H1 (cell line): ENCODE results near the gene CLN5. TPM values are rescaled to one million over a fixed set of nuclear protein-coding genes. Genes with fewer than 3 reads are reported as not detected.
A peak's percentile ranks its signal among the peaks of the same experiment; 100 is the strongest.

Source experiments
- CTCF ChIA-PET: fragments of 300-600 bp; sonication (Branson Sonifier 250); formaldehyde crosslinking; loops from one replicate; lab custom pipeline; 2021; ENCODE audit not compliant: partially characterized antibody; lab: Charles Lee
- POLR2A ChIA-PET: fragments of 300-600 bp; sonication (Branson Sonifier 250); formaldehyde crosslinking; loops from one replicate; lab custom pipeline; 2021; ENCODE audit warnings: inconsistent platforms; ENCODE audit not compliant: partially characterized antibody; lab: Charles Lee
- DNase-seq, 2 experiments: peaks; one replicate each; pipeline versions ENCODE4 v3.0.0 to v3.0.0-alpha.2; 2010 to 2022; ENCODE audit warnings: low spot score in 2 of 2, low read depth in 1 of 2, mixed read lengths in 1 of 2
- FAIRE-seq: peaks from 2 replicates; lab custom pipeline; 2011; peaks lifted over from hg19 to GRCh38; lab: Jason Lieb, UNC
- H2AFZ ChIP-seq: 2 replicates; pipeline ENCODE4 v1.8.1; 2012; ENCODE audit warnings: low read length, inconsistent platforms
- H2AK5ac ChIP-seq: 2 replicates; pipeline ENCODE4 v1.6.1; 2013; ENCODE audit warnings: low read depth, low read length
- H2BK120ac ChIP-seq: replicated peaks from 2 replicates; pipeline ENCODE3; 2013; ENCODE audit warnings: low read depth, low read length, inconsistent platforms
- H2BK12ac ChIP-seq: 2 replicates; pipeline ENCODE4 v1.6.1; 2013; ENCODE audit warnings: low read depth, low read length
- H2BK15ac ChIP-seq: 2 replicates; pipeline ENCODE4 v1.6.1; 2013; ENCODE audit warnings: low read length
- H2BK20ac ChIP-seq: 2 replicates; pipeline ENCODE4 v1.6.1; 2013; ENCODE audit warnings: low read length
- H2BK5ac ChIP-seq: 2 replicates; pipeline ENCODE4 v1.6.1; 2013; ENCODE audit warnings: low read depth, low read length
- H3K14ac ChIP-seq: 2 replicates; pipeline ENCODE4 v1.6.1; 2013; ENCODE audit warnings: inconsistent platforms; ENCODE audit not compliant: insufficient read length
- H3K18ac ChIP-seq: 2 replicates; pipeline ENCODE4 v1.6.1; 2013; ENCODE audit warnings: low read length; ENCODE audit errors: extremely low read depth
- H3K23ac ChIP-seq: 2 replicates; pipeline ENCODE4 v1.6.1; 2013; ENCODE audit warnings: inconsistent platforms; ENCODE audit not compliant: insufficient read length
- H3K23me2 ChIP-seq: 2 replicates; pipeline ENCODE4 v1.6.1; 2013; ENCODE audit warnings: low read depth, low read length
- H3K27ac ChIP-seq: 2 replicates; pipeline ENCODE4 v1.6.1; 2011; ENCODE audit warnings: low read depth, low read length, inconsistent platforms
- H3K27me3 ChIP-seq, 4 experiments: replicated peaks in 1 of 4; 1 replicate in 1 of 4; 2 replicates in 3 of 4; pipeline versions ENCODE4 v1.6.1 to v1.8.1; 2011 to 2013; ENCODE audit warnings: low read length in 3 of 4, mild to moderate bottlenecking in 3 of 4, inconsistent platforms in 2 of 4, mixed read lengths in 2 of 4, moderate library complexity in 1 of 4; ENCODE audit not compliant: control insufficient read depth in 3 of 4, insufficient read depth in 3 of 4; ENCODE audit errors: extremely low read depth in 1 of 4
- H3K36me3 ChIP-seq, 4 experiments: 2 replicates each; pipeline versions ENCODE4 v1.6.1 to v1.8.1; 2011 to 2013; ENCODE audit warnings: mild to moderate bottlenecking in 4 of 4, low read length in 3 of 4, moderate library complexity in 2 of 4, control low read depth in 1 of 4, inconsistent platforms in 1 of 4; ENCODE audit not compliant: insufficient read depth in 4 of 4, control insufficient read depth in 2 of 4
- H3K4ac ChIP-seq: replicated peaks from 2 replicates; pipeline ENCODE3; 2013; ENCODE audit warnings: low read length, low read depth, mixed read lengths, inconsistent platforms; ENCODE audit not compliant: insufficient read length
- H3K4me1 ChIP-seq, 4 experiments: replicated peaks in 1 of 4; 1 replicate in 1 of 4; 2 replicates in 3 of 4; pipeline versions ENCODE4 v1.6.1 to v1.8.1; 2011 to 2013; ENCODE audit warnings: low read length in 3 of 4, inconsistent platforms in 2 of 4, mixed read lengths in 1 of 4; ENCODE audit not compliant: insufficient read depth in 4 of 4, control insufficient read depth in 3 of 4
- H3K4me2 ChIP-seq, 2 experiments: 2 replicates each; pipeline versions ENCODE4 v1.6.1 to v1.8.1; 2011 to 2013; ENCODE audit warnings: low read depth in 2 of 2, low read length in 2 of 2, control low read depth in 1 of 2, inconsistent platforms in 1 of 2, mild to moderate bottlenecking in 1 of 2; ENCODE audit not compliant: insufficient read depth in 1 of 2
- H3K4me3 ChIP-seq, 4 experiments: fragments of 200-600, 300-600 bp in 1 of 4; sonication (generic), shearing (Covaris generic), sonication (Bioruptor Twin) in 1 of 4; 2 replicates each; pipeline versions ENCODE4 v1.5.1 to v1.8.1; 2011 to 2016; ENCODE audit warnings: low read length in 4 of 4, low read depth in 3 of 4, control low read depth in 2 of 4, inconsistent platforms in 2 of 4, mild to moderate bottlenecking in 2 of 4, mixed read lengths in 1 of 4, moderate library complexity in 1 of 4; ENCODE audit not compliant: insufficient read depth in 2 of 4; ENCODE audit errors: extremely low read depth in 1 of 4
- H3K56ac ChIP-seq: replicated peaks from 2 replicates; pipeline ENCODE3; 2013; ENCODE audit warnings: low read depth, mild to moderate bottlenecking, mixed read lengths, low read length, inconsistent platforms; ENCODE audit not compliant: insufficient read length
- H3K79me1 ChIP-seq: 2 replicates; pipeline ENCODE4 v1.6.1; 2013; ENCODE audit warnings: low read depth, low read length, control low read depth
- H3K79me2 ChIP-seq, 2 experiments: 2 replicates each; pipeline versions ENCODE4 v1.6.1 to v1.8.1; 2012 to 2013; ENCODE audit warnings: low read length in 2 of 2, mild to moderate bottlenecking in 2 of 2, inconsistent platforms in 1 of 2; ENCODE audit not compliant: insufficient read depth in 2 of 2, control insufficient read depth in 1 of 2
- H3K9ac ChIP-seq, 4 experiments: replicated peaks in 1 of 4; 1 replicate in 1 of 4; 2 replicates in 3 of 4; pipeline versions ENCODE4 v1.6.1 to v1.8.1; 2011 to 2013; ENCODE audit warnings: low read depth in 3 of 4, low read length in 3 of 4, control low read depth in 2 of 4, mild to moderate bottlenecking in 2 of 4, moderate library complexity in 2 of 4, inconsistent platforms in 1 of 4; ENCODE audit errors: extremely low read depth in 1 of 4
- H3K9me3 ChIP-seq, 2 experiments: 2 replicates each; pipeline versions ENCODE4 v1.6.1 to v1.8.1; 2012 to 2013; ENCODE audit warnings: mild to moderate bottlenecking in 2 of 2, moderate library complexity in 2 of 2, control low read depth in 1 of 2, inconsistent platforms in 1 of 2, low read depth in 1 of 2, low read length in 1 of 2, mixed read lengths in 1 of 2; ENCODE audit not compliant: insufficient read depth in 2 of 2
- H4K20me1 ChIP-seq, 2 experiments: replicated peaks in 1 of 2; 2 replicates each; pipeline versions ENCODE3 to v1.8.1; 2011 to 2013; ENCODE audit warnings: inconsistent platforms in 2 of 2, low read length in 2 of 2, mild to moderate bottlenecking in 1 of 2; ENCODE audit not compliant: insufficient read depth in 2 of 2, control insufficient read depth in 1 of 2
- H4K5ac ChIP-seq: 2 replicates; pipeline ENCODE4 v1.6.1; 2013; ENCODE audit warnings: low read length, low read depth, mixed read lengths, inconsistent platforms; ENCODE audit not compliant: insufficient read length
- H4K8ac ChIP-seq: 2 replicates; pipeline ENCODE4 v1.8.0; 2013; ENCODE audit warnings: mild to moderate bottlenecking, moderate library complexity, low read length, inconsistent platforms; ENCODE audit not compliant: insufficient read depth; ENCODE audit errors: extremely low read depth
- H4K91ac ChIP-seq: replicated peaks from 2 replicates; pipeline ENCODE3; 2013; ENCODE audit warnings: low read length, mixed read lengths, inconsistent platforms; ENCODE audit not compliant: insufficient read length
- CHD1 ChIP-seq: IDR thresholded peaks from 2 replicates; pipeline ENCODE4 v1.6.1; 2012; ENCODE audit warnings: low read depth, low read length, improper control_type of control experiment
- CREB1 ChIP-seq: IDR thresholded peaks from 2 replicates; pipeline ENCODE4 v1.6.1; 2012; ENCODE audit warnings: inconsistent platforms
- CTBP2 ChIP-seq: IDR thresholded peaks from 2 replicates; pipeline ENCODE4 v1.7.0; 2011; ENCODE audit warnings: borderline replicate concordance, mild to moderate bottlenecking, moderate library complexity, mixed read lengths, low read length; ENCODE audit not compliant: insufficient read depth, insufficient read length
- HDAC2 ChIP-seq, 2 experiments: fragments of 300-600 bp in 1 of 2; sonication (generic) in 1 of 2; IDR thresholded peaks; 2 replicates each; pipeline ENCODE4 v1.6.1; 2011 to 2012; ENCODE audit warnings: low read depth in 2 of 2, low read length in 2 of 2, mild to moderate bottlenecking in 2 of 2, moderate library complexity in 2 of 2, borderline replicate concordance in 1 of 2, inconsistent platforms in 1 of 2
- MAFK ChIP-seq: IDR thresholded peaks from 2 replicates; pipeline ENCODE4 v1.6.1; 2012; ENCODE audit warnings: low read depth, mild to moderate bottlenecking, improper control_type of control experiment, low read length
- POU5F1 ChIP-seq: IDR thresholded peaks from 2 replicates; pipeline ENCODE4 v1.6.1; 2011; ENCODE audit warnings: low read depth, mild to moderate bottlenecking, low read length, moderate library complexity
- RBBP5 ChIP-seq: IDR thresholded peaks from 2 replicates; pipeline ENCODE4 v1.7.1; 2012; ENCODE audit warnings: low read depth, mild to moderate bottlenecking, inconsistent platforms, low read length, moderate library complexity, borderline replicate concordance
- RNF2 ChIP-seq: fragments of 200-900, 300-1000 bp; sonication (generic); IDR thresholded peaks from 2 replicates; pipeline ENCODE4 v1.7.1; 2016; ENCODE audit warnings: borderline replicate concordance, low read depth, mild to moderate bottlenecking, antibody characterized with exemption, low read length; ENCODE audit not compliant: poor library complexity, severe bottlenecking; ENCODE audit errors: missing control alignments
- SAP30 ChIP-seq: fragments of 300-600 bp; sonication (generic); IDR thresholded peaks from 2 replicates; pipeline ENCODE4 v1.7.1; 2012; ENCODE audit warnings: low read length, moderate library complexity, mild to moderate bottlenecking, inconsistent platforms; ENCODE audit not compliant: insufficient read depth, insufficient replicate concordance
- TCF12 ChIP-seq: IDR thresholded peaks from 2 replicates; pipeline ENCODE4 v1.6.1; 2011; ENCODE audit warnings: low read depth, mild to moderate bottlenecking, low read length
- ZNF274 ChIP-seq: IDR thresholded peaks from 2 replicates; pipeline ENCODE4 v1.7.0; 2012; ENCODE audit warnings: low read length, borderline replicate concordance; ENCODE audit errors: extremely low read depth
- WGBS, 2 experiments: shearing (Covaris generic) in 1 of 2; methylation state at CpG; one replicate each; pipeline versions ENCODE4 v1.1.6 to v1.1.7; 2013 to 2015; ENCODE audit warnings: low lambda C conversion rate in 2 of 2, mixed read lengths in 2 of 2, inconsistent platforms in 1 of 2, low coverage in 1 of 2, missing lambda C conversion rate in 1 of 2; ENCODE audit not compliant: insufficient replicate concordance in 2 of 2, insufficient coverage in 1 of 2, insufficient read length in 1 of 2; ENCODE audit errors: extremely low coverage in 1 of 2, missing lambda C conversion rate in 1 of 2; 5-methylcytosine and 5-hydroxymethylcytosine counted together
- polyA plus RNA-seq, 7 experiments: library from polyadenylated mRNA; depleted of rRNA in 3 of 7; stranded (reverse) in 5 of 7; unstranded in 2 of 7; fragments of >200 nt in 5 of 7; fragments of 200-250 nt in 2 of 7; gene quantifications; 1 replicate in 5 of 7; 2 replicates in 1 of 7; 4 replicates in 1 of 7; pipeline versions ENCODE4 v1.2.1 to v1.2.3, GENCODE V29; 2011 to 2013; ENCODE audit warnings: missing spikeins in 2 of 7, mixed read lengths in 2 of 7
- total RNA-seq: library from RNA; stranded (reverse); fragmentation: NEBNext Ultra II Directional; extraction: Animal tissue kit (Norgen Biotek cat#: 25700); gene quantifications from 2 replicates; pipeline ENCODE4 v1.2.1, GENCODE V29; 2021

CLN5 gene
- total and polyA plus RNA-seq, 2 of the 8 experiments (the other 6 are each of a cell fraction or from before 2014, with no cell fraction given), result 5.3 to 10.1 TPM

GRCh38 chr13:76992548-76993001, 694 bp downstream of the CLN5 start:
- no peak for TF ChIP-seq RBBP5
- no peak for TF ChIP-seq ZNF274
- TF ChIP-seq RNF2, result no peak
- TF ChIP-seq HDAC2 (IDR thresholded peaks at IDR 0.05; ENCODE audit: borderline replicate concordance in 1 of 2, low read depth in 2 of 2, low read length in 2 of 2), result peak in 1 of 2 experiments; percentile 16; a peak in 1 of 4 replicates
- TF ChIP-seq POU5F1, result no peak
- TF ChIP-seq CTBP2, result no peak
- TF ChIP-seq MAFK, result no peak
- TF ChIP-seq CHD1, result no peak
- TF ChIP-seq TCF12, result no peak
- TF ChIP-seq CREB1, result no peak
- peak; percentile 73 for TF ChIP-seq SAP30

More at GRCh38 chr13:76992548-76993001, 694 bp downstream of the CLN5 start:
- Histone ChIP-seq H3K27me3 (no peaks in the 10 kb centered on the region; a peak in 1 of 7 replicates), H3K9me3 (no peaks in the 10 kb centered on the region), H2BK120ac (no peak overlapping the region), H3K4ac (no peak overlapping the region), H3K27ac (peak overlapping the region; percentile 55; the same call in 1 of the 2 replicates), H4K8ac (peak overlapping the region; percentile 66; the same call in 1 of the 2 replicates), H3K23ac (no peak overlapping the region), H2BK20ac (no peak overlapping the region), H3K79me1 (no peaks in the 10 kb centered on the region), H2BK15ac (no peak overlapping the region), H3K4me1 (peaks cover 0 to 8% (median 4%) of the 10 kb centered on the region in 4 experiments; a peak in 4 of 7 replicates), H4K91ac (peak overlapping the region; percentile 12), H3K79me2 (peaks cover 0 to 3% of the 10 kb centered on the region in 2 experiments; a peak in 1 of 4 replicates), H2AK5ac (no peak overlapping the region), H2BK5ac (no peak overlapping the region; the same call in 1 of the 2 replicates), H3K4me3 (peak overlapping the region; percentile 66 to 87 (median 82)), H4K20me1 (no peaks in the 10 kb centered on the region), H3K18ac (peak overlapping the region; percentile 62), H3K9ac (peak overlapping the region; percentile 75 to 90 (median 86)), H2AFZ (peak overlapping the region; percentile 23), H3K4me2 (peak overlapping the region; percentile 85 to 89), H3K23me2 (peaks cover 8% of the 10 kb centered on the region), H2BK12ac (no peak overlapping the region), H3K56ac (no peak overlapping the region), H3K14ac (no peak overlapping the region), H3K36me3 (peaks cover 0 to 3% (median 0%) of the 10 kb centered on the region in 4 experiments; a peak in 1 of 8 replicates), H4K5ac (peak overlapping the region; percentile 34)
- no peak for DNase-seq
- CTCF ChIA-PET, result interaction anchor here (0.9 to 3.9 kb wide), 7 partner anchors 10 to 441 kb away, joined by 3 to 26 read pairs (median 3); no protein-coding TSS in a partner anchor
- POLR2A ChIA-PET, result interaction anchor here (0.7 to 2.0 kb wide), 5 partner anchors 9 to 54 kb away, joined by 3 to 8 read pairs (median 3); partner anchors contain the start of gene FBXL3
- 6% methylated on average over 20 of the region's 20 CpGs; no CpG with 5 or more reads in 1 of the 2 experiments for WGBS, 2 experiments
- FAIRE-seq, result no peak
